GM21619 (cell line): ENCODE data around the gene NTN3.
"Not testable (repeated sequence)": the region's sequence is repeated elsewhere in the genome, so short reads cannot be mapped to it uniquely, and the experiment has no call there.

Experiments used
- ATAC-seq: cut with Tn5 transposase; IDR thresholded peaks from one replicate; pipeline ENCODE4 v1.9.1; 2021; ENCODE audit not compliant: unreplicated experiment

NTN3 gene

DNA sequence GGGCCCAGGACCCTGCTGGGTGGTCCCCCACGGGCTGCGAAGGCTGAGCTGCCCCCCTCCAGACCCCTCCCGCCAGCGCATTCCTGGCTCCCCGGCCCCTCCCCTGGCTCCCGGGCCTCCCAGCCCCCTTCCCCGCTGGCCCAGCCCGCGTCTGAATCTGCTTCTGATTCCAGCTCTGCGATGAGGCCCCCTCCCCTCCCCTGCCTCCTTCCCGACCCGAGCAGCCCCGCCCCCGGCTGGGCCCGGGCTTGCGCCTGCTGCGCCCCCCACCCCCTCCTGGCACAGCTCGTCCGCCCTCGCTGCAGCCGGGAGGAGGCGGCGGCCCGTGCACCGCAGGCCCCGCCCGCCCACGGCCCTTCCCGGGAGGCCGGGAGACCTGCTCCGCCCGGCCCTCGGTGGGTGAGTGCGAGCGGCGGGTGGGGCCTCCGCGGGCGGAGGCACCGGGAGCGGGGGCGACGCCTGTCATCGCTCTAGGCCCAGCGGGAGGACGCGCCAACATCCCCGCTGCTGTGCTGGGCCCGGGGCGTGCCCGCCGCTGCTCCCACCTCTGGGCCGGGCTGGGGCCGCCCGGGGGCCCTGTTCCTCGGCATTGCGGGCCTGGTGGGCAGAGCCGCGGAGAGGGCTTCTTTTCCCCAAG lies at the start of gene NTN3:
NTN3 (plus strand) TSS at position 282 of the 637 bp plus-strand sequence. CDS start 405 bp downstream, outside the sequence.
- no peak for ATAC-seq

- no peak for ATAC-seq
Measured at GRCh38 chr16:2422123-2422867, 48.8 kb upstream of the NTN3 start.

GRCh38 chr16:2424061-2425007 lies 46.8 kb upstream of the NTN3 start:
- no peak for ATAC-seq

GRCh38 chr16:2425008-2425518 lies 46.0 kb upstream of the NTN3 start:
- ATAC-seq, result no peak

DNA sequence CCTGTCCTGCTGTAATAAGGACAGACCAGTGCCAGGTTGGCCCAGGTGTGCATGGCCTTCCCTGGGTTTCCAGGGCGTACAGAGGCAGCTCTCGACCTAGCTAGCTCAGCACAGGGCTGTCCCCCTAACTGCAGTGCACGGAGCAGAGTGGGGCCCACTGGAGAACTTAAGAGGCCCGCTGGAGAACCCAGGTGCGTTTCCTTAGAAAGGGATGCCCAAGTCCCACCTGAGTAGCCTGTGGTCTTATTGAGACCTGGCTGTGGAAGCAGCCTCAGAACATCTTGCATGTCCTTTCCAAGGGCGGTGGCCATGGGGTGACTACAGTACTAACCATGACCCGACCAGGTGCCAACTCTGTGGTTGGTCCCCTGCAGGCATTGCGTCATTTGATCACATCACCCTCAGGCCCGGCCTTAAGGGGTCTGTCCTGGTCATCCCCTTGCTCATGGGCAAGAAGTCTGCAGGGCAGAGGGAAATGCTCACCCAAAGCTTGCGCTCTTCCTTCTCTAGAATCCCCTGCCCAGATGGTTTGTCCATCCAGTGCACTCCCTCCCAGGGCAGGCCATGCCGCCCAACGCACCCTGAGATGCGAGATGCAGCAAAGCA lies 45.2 kb upstream of the NTN3 start:
- ATAC-seq, result no peak

DNA sequence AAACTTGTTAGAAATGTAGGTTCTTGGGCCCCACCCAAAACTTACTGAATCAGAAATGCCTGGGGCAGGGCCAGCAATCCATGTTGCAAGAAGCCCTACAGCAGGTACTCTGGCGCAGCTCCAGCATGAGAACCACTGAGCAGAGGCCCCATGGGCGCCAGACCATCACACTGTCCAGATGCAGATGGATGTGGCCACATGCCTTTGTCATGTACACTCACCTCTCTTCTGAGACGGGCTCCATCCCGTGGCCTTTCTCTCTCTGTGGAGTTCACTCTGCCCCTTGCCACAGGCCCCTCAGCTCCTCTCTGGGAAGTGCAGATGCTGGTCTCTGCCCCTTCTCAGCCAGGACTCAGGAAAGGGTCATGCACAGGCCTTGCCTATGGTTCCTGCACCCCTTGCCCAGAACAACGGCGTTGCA lies 44.1 kb upstream of the NTN3 start:
- no peak for ATAC-seq

GRCh38 chr16:2427526-2427925 lies 43.6 kb upstream of the NTN3 start:
- ATAC-seq, result no peak

- peak; percentile 26 for ATAC-seq
Measured at GRCh38 chr16:2428051-2428783, 42.9 kb upstream of the NTN3 start.

- ATAC-seq, result peak; percentile 8
Measured at GRCh38 chr16:2428784-2429033, 42.4 kb upstream of the NTN3 start.

DNA sequence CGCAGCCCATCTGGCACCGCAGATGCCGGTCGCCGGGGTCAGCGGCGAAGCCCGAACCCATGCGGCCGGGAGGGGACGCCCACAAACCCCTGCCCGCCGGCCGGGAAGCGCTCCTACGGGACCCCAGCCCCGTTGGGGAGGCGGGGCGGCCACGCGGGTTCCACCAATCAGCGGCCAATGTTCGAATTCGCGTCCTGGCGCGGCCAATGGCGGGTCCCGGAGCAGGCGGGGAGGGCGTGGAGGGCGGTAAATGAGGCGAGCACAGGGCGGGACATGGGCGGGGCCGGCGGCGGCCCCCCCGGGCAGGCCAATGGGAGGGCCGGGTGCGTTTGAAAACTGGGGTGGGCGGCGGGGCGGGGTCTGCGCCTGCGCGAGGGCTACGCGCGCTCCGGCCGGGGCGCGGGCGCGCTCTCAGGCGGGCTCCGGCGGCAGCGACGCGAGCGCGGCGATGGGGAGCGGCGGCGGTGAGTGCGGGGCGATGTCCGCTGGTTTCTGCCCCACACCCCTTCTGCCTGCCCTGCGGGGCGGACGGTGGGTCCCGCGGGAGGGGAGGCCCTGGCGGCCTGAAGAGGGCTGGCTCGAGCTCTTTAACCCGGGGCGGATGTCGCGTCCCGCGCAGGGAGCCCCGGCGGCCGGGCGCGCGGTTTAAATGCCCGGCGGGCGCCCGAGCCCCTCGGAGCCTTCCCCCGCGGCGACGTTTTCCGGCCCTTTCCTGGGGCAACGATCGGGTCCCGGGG lies 41.9 kb upstream of the NTN3 start, which contains the start of gene CCNF:
CCNF (plus strand) TSS at position 414 of the 737 bp plus-strand sequence; CDS start at position 449, 35 bp downstream.
- peak; percentile 76 for ATAC-seq

DNA sequence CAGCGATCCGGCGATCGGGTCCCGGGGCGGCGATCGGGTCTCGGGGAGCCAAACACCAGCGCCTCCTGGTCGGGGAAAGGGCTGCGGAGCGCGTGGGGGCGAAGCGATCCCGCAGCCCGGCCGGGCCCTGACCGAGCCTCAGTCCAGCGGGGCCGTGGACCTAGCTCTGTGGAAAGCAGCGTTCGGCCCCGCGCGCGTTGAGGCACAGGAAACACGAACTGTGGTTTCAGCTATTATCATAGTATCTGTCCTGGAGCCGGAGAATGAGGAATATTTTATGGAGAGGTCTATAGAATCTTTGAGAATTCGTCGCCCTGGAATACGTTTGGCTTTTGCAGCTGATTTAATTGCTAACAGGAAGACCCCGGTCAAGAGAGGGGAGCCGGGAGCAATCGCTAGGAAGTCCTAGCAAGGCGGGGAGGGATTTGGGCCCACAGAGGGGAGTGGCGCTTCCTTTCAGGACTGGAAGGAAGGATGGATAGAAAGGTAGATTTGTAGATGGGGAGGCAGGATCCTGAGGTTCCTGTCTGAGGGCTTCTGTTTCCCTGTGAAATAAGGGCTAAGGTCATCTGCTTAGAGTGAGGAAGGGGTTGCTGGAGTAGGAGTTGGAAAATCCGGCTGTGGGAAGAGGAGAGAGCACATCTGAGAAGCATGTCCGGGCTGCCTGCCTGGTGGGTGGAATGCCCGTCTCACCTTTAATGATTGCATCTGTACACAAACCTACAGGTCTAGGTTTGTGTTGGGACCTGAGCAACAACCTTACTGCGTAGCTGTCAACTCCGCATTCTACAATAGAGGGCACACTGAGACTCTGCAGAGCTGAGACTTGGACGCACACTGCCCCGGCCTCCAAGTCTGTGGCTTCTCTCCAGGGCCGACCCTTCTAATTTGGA lies 41.1 kb upstream of the NTN3 start:
- ATAC-seq, result peak; percentile 3

DNA sequence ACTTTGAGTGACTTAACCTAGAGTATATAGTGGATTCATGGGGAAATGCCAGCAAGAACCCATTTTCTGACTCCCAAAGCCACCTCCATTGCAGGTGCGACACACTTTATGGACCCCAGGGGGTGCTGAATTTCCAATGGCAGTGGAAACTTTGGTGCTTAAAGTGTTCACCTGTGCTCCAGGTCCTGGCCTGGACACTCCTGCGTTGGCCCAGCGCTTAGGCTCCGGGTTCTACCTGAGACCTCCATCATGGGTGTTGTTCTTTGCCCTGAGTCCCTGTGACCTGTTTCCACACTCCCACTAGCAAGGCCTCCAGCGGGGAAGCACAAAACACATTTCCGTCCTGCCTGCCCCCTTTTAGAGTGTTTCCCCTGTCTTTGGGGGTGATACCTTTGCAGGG lies 38.8 kb upstream of the NTN3 start:
- ATAC-seq, result no peak

DNA sequence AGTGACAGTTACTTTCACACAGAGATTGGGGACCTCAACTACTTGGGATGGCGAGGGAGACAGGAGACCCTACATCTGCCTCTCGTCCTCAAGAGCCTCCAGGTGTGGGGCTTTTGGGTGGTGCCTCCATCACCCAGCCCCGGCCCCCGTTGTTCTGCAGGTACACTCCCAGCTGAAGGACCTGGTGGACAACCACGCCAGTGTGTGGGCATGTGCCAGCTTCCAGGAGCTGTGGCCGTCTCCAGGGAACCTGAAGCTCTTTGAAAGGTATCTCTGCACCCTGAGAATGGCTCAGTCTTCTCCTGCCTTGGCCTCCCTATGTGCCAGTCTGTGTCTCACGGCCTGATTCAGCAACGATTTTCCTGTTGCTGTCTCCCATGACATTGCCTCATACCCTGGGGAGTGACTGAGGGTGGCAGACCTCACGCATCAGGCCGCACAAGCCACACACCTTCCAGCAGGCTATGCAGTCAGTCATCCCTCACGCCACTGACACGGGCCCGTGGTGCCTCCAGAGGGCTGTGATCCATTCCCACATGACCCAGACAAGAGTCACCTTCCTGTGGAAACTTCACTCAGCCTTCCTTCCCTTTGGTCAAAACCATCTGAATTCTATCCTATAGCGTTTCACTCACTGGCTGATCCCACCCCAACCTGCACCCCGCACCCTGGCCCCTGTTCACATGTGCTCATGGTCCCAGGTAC lies 38.1 kb upstream of the NTN3 start:
- no peak for ATAC-seq

GRCh38 chr16:2435236-2435635 lies 35.9 kb upstream of the NTN3 start:
- ATAC-seq, result not testable (repeated sequence)

DNA sequence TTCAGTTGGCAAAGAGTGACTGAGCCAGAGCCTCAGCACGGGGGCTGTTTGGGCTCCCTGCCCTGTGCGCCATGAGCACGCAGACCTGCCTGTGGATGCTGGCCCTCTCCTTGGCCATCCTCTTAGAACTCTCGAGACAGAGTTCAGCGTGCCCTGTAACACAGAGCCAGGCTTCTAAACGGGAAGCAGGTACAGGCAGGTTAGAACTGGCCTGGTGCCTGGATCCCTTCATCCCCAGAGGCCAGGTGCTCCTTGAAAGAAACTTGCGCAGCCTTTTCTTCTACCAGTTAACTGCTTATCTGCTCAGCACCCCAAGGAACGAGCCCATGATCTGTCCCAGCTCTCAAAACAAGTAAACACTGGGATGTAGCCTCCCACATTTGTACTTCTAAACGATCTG lies 35.0 kb upstream of the NTN3 start:
- ATAC-seq, result no peak

DNA sequence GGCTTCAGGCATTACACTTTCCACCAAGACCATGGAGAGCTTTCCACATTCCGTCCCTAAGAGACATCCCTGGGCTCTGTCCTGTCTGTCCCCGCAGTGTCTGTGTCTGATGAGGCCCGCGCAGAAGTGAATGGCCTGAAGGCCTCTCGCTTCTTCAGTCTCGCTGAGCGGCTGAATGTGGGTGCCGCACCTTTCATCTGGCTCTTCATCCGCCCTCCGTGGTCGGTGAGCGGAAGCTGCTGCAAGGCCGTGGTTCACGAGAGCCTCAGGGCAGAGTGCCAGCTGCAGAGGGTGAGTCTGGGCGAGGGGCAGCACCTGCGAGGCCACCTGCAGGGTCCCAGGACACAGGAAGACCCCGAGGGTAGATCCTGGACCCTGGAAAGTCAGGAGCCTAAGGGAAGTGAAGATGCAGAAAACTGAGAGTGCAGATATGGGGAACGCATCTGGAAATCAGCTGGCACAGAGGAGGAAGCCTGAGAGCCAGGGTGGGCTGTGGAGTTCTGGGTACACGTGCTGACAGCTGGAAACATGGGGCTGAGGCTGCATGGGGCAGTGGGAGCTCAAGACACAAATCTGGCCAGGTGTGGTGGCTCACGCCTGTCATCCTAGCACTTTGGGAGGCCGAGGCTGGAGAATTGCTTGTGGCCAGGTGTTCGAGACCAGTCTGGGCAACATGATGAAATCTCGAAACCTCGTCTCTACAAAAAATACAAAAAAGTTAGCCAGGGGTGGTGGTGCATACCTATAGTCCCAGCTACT lies 33.9 kb upstream of the NTN3 start:
- no peak for ATAC-seq

DNA sequence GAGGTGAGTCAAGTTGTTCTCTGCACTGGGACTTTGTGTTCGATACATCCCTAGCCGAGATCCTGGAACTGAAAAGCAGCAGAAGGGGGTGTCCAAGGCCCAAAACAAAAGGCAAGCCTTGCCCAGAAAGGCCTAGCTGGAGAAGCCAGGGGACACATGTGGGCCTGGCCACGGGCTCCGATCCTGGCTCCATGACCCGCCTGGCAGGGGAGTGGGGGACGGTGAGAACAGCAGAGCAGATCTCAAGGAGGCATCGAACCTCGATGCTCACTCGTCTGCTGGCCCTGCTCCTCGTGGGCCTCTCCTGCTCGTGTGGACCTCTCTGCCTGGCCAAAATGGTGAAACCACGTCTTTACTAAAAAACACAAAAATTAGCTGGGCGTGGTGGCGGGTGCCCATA lies 33.0 kb upstream of the NTN3 start:
- no peak for ATAC-seq
